AG09319 (cell line): ENCODE data around the gene PIK3R1.

Experiments
- DNase-seq: peaks from one replicate; pipeline ENCODE4 v3.0.0-alpha.2; 2010; ENCODE audit warnings: low read depth; ENCODE audit errors: extremely low read depth
- TF ChIP-seq, protein P1 (sequence below): IDR thresholded peaks from 2 replicates; pipeline ENCODE4 v1.5.1; 2011; ENCODE audit warnings: low read depth, mild to moderate bottlenecking, inconsistent platforms, low read length, moderate library complexity

The PIK3R1 gene

DNA sequence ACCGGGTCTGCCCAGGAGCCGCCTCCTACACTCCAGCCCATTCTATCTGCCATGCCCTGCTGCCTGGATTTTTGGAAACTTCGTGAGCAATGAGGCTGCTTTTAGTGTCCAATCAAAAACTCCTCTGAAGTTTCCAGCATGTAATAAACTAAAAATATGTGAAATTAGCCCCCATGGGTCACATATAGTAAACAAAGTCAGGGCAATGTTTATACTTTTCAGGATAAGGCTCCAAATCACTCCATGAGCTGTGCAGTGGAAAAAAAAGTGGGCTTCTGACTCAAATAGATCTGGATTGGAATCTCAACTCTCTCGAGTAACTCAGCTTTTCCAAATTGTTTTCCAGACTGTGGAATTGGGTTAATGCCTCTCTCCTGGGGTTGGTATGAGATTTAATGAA is 68.2 kb downstream of the PIK3R1 start:
- DNase-seq = no peak
- TF ChIP-seq, protein P1, sequence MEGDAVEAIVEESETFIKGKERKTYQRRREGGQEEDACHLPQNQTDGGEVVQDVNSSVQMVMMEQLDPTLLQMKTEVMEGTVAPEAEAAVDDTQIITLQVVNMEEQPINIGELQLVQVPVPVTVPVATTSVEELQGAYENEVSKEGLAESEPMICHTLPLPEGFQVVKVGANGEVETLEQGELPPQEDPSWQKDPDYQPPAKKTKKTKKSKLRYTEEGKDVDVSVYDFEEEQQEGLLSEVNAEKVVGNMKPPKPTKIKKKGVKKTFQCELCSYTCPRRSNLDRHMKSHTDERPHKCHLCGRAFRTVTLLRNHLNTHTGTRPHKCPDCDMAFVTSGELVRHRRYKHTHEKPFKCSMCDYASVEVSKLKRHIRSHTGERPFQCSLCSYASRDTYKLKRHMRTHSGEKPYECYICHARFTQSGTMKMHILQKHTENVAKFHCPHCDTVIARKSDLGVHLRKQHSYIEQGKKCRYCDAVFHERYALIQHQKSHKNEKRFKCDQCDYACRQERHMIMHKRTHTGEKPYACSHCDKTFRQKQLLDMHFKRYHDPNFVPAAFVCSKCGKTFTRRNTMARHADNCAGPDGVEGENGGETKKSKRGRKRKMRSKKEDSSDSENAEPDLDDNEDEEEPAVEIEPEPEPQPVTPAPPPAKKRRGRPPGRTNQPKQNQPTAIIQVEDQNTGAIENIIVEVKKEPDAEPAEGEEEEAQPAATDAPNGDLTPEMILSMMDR = no peak

DNA sequence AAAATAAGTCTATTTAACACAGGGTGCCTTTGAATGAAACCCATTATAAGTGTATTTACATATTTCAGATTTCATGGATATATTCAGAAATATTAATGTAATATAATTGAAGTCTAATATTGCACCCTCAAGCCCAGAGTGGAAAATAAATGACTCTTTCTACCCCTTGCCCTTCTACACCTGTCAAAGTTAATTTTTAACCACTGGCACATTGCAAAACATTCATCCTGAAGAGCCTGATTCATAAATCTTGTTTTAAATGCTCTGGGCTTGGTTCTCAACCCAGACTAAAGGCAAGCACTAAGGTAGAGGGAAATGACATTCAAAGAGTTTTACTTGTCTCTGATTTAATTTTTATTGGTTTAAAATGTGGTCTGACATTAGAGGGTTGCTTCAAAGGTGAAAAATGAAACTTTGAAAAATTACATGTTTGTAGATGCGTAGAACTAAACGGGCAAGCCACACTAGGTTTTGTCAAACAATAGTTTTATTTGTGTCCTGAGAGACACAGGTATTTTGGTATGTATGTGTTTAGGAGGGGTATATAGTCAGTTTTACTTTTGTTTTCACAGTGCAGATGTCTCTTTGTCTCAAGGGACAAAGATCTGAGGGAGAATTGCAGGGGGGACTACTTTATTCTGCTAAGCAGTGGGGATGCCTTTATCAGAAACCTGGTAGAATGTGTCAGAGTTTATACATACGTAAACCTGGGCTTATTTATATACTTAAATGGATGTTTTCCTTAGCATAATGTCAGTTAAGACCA is 69.7 kb downstream of the PIK3R1 start:
- TF ChIP-seq, protein P1 = no peak
- no peak for DNase-seq

DNA sequence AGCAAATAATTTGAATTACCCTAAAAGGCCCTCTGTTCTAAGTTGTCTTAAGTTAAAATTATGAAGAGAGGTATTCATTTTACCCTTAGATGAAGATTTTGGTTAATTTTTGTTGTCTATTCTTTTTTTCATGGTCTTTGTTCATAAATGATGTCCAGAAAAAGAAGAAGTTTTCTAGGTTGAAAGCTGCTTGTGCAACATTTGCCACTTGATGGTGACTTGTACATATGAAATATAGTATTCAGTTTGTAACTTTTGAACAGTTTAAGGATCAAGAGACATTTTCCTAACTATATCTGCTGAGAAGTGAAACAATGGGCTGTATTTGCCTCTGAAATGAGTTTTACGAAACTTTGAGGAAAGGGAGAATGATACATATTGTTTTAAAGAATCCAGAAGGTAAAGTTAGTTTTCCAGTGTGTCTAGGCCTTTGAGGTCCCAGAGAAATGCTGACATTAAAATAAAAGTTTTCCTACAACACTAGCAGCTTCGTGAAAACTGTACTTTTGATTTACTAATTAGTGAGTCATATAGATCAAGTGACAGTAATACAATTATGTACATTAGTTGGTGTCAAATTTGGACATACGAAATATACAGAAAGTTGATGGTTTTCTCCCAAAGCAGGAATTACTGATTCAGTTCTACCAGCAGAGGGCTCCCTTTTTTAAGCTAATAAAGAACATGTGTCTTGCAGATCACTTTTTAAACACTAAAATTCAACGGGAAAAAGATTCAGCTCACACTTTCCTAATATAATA is 70.5 kb downstream of the PIK3R1 start:
- TF ChIP-seq, protein P1 = peak; percentile 64
- DNase-seq = no peak

DNA sequence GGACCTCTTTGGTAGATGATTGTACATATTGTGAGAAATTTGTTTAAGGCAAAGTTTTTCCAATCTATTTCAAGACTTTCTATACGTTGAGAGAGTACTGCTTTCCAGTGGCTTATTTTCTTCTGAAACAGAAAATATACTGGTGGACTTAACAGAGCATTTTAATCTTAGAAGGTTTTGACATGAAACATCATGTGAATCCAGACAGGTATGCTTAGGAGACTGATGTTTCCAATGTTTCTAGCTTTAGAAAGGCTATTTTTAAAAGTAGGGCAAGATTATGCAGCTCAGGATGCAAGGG is 71.0 kb downstream of the PIK3R1 start:
- no peak for DNase-seq
- TF ChIP-seq, protein P1 = no peak

DNA sequence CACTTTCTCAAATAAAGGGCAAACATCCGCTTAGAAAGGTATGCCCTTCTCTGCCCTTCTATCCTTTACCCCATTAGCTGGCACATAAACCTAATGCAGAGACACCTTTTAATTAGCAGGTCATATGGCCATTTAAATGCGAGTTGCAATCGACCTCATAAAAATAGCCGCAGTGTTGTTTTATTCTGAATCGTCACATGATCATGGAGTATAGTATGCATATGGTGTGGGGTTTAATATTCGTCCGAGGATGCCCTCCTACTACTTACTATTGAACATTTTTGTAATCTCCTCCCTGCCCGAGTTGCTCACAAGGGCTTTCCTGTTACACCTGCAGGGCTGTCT is 72.0 kb downstream of the PIK3R1 start:
- TF ChIP-seq, protein P1 = no peak
- DNase-seq = no peak

DNA sequence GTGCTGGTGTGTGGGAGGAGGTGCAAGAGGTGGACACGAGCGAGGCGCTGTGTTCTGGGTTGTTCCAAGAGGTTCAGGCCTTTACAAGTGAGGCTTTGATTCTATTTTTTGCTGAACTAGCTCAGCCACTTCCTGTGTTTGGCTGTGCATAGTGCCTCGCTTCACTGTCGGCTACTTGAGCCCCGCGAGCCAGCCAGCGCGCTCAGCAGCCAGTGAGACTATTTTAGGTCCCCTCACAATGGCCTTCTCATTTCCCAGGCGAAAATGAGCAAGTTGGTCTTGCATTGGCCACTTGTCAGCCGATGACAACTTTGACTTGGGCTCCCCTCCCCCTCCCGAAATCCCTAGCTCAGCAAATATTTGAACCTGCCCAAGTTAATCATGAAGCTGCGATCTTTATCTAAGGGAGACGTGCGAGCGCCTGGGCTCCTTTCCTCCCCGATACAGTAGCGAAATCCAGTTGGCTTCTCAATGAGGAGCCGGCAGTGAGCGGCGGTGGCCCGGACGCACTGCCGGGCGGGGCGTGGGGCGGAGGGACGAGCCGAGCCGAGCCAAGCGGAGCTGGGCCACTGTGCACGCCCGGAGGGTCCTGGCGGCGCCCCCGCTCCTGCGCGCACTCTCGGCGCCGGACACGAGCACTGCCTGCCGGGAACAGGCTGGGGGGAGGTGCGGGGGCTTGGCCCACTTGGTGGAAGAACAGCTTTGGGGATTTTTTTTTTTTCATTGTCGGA is 72.6 kb downstream of the PIK3R1 start:
- TF ChIP-seq, protein P1 = no peak

DNA sequence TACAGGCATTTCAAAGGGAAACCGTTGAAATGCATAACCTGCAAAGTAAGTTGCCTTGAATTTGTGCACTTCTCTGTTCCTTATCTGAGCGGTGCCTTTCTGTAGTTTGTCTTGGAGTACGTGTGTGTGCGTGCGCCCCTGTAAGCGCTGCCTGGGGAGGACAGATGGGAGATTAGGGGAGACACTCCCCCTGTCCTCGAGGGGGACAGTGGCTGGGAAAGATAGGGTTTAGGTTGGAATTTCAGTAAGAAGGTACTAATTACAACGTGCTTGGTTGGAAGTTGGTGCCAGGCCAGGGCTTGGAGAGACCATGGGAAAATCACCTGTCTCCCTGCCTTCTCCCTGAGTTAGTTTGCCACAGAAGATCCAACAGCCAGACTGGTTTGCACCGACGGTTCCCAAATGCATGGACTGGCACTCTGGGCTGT is 73.2 kb downstream of the PIK3R1 start:
- no peak for DNase-seq
- TF ChIP-seq, protein P1 = no peak

More for the DNA sequence above, 72.6 kb downstream of the PIK3R1 start:
- no peak for DNase-seq
